H1 (cell line): ENCODE measurements around the gene NFIA. TPM values are rescaled to one million over a fixed set of nuclear protein-coding genes. Genes with fewer than 3 reads are reported as not detected.

Source experiments
- CTCF ChIA-PET: fragments of 300-600 bp; sonication (Branson Sonifier 250); formaldehyde crosslinking; loops from one replicate; lab custom pipeline; 2021; ENCODE audit not compliant: partially characterized antibody; lab: Charles Lee
- POLR2A ChIA-PET: fragments of 300-600 bp; sonication (Branson Sonifier 250); formaldehyde crosslinking; loops from one replicate; lab custom pipeline; 2021; ENCODE audit warnings: inconsistent platforms; ENCODE audit not compliant: partially characterized antibody; lab: Charles Lee
- DNase-seq, 2 experiments: peaks; one replicate each; pipeline versions ENCODE4 v3.0.0 to v3.0.0-alpha.2; 2010 to 2022; ENCODE audit warnings: low spot score in 2 of 2, low read depth in 1 of 2, mixed read lengths in 1 of 2
- FAIRE-seq: peaks from 2 replicates; lab custom pipeline; 2011; peaks lifted over from hg19 to GRCh38; lab: Jason Lieb, UNC
- H2AFZ ChIP-seq: 2 replicates; pipeline ENCODE4 v1.8.1; 2012; ENCODE audit warnings: low read length, inconsistent platforms
- H2AK5ac ChIP-seq: 2 replicates; pipeline ENCODE4 v1.6.1; 2013; ENCODE audit warnings: low read depth, low read length
- H2BK120ac ChIP-seq: replicated peaks from 2 replicates; pipeline ENCODE3; 2013; ENCODE audit warnings: low read depth, low read length, inconsistent platforms
- H2BK12ac ChIP-seq: 2 replicates; pipeline ENCODE4 v1.6.1; 2013; ENCODE audit warnings: low read depth, low read length
- H2BK15ac ChIP-seq: 2 replicates; pipeline ENCODE4 v1.6.1; 2013; ENCODE audit warnings: low read length
- H2BK20ac ChIP-seq: 2 replicates; pipeline ENCODE4 v1.6.1; 2013; ENCODE audit warnings: low read length
- H2BK5ac ChIP-seq: 2 replicates; pipeline ENCODE4 v1.6.1; 2013; ENCODE audit warnings: low read depth, low read length
- H3K14ac ChIP-seq: 2 replicates; pipeline ENCODE4 v1.6.1; 2013; ENCODE audit warnings: inconsistent platforms; ENCODE audit not compliant: insufficient read length
- H3K18ac ChIP-seq: 2 replicates; pipeline ENCODE4 v1.6.1; 2013; ENCODE audit warnings: low read length; ENCODE audit errors: extremely low read depth
- H3K23ac ChIP-seq: 2 replicates; pipeline ENCODE4 v1.6.1; 2013; ENCODE audit warnings: inconsistent platforms; ENCODE audit not compliant: insufficient read length
- H3K23me2 ChIP-seq: 2 replicates; pipeline ENCODE4 v1.6.1; 2013; ENCODE audit warnings: low read depth, low read length
- H3K27ac ChIP-seq: 2 replicates; pipeline ENCODE4 v1.6.1; 2011; ENCODE audit warnings: low read depth, low read length, inconsistent platforms
- H3K27me3 ChIP-seq, 4 experiments: replicated peaks in 1 of 4; 1 replicate in 1 of 4; 2 replicates in 3 of 4; pipeline versions ENCODE4 v1.6.1 to v1.8.1; 2011 to 2013; ENCODE audit warnings: low read length in 3 of 4, mild to moderate bottlenecking in 3 of 4, inconsistent platforms in 2 of 4, mixed read lengths in 2 of 4, moderate library complexity in 1 of 4; ENCODE audit not compliant: control insufficient read depth in 3 of 4, insufficient read depth in 3 of 4; ENCODE audit errors: extremely low read depth in 1 of 4
- H3K36me3 ChIP-seq, 4 experiments: 2 replicates each; pipeline versions ENCODE4 v1.6.1 to v1.8.1; 2011 to 2013; ENCODE audit warnings: mild to moderate bottlenecking in 4 of 4, low read length in 3 of 4, moderate library complexity in 2 of 4, control low read depth in 1 of 4, inconsistent platforms in 1 of 4; ENCODE audit not compliant: insufficient read depth in 4 of 4, control insufficient read depth in 2 of 4
- H3K4ac ChIP-seq: replicated peaks from 2 replicates; pipeline ENCODE3; 2013; ENCODE audit warnings: low read length, low read depth, mixed read lengths, inconsistent platforms; ENCODE audit not compliant: insufficient read length
- H3K4me1 ChIP-seq, 4 experiments: replicated peaks in 1 of 4; 1 replicate in 1 of 4; 2 replicates in 3 of 4; pipeline versions ENCODE4 v1.6.1 to v1.8.1; 2011 to 2013; ENCODE audit warnings: low read length in 3 of 4, inconsistent platforms in 2 of 4, mixed read lengths in 1 of 4; ENCODE audit not compliant: insufficient read depth in 4 of 4, control insufficient read depth in 3 of 4
- H3K4me2 ChIP-seq, 2 experiments: 2 replicates each; pipeline versions ENCODE4 v1.6.1 to v1.8.1; 2011 to 2013; ENCODE audit warnings: low read depth in 2 of 2, low read length in 2 of 2, control low read depth in 1 of 2, inconsistent platforms in 1 of 2, mild to moderate bottlenecking in 1 of 2; ENCODE audit not compliant: insufficient read depth in 1 of 2
- H3K4me3 ChIP-seq, 4 experiments: fragments of 200-600, 300-600 bp in 1 of 4; sonication (generic), shearing (Covaris generic), sonication (Bioruptor Twin) in 1 of 4; 2 replicates each; pipeline versions ENCODE4 v1.5.1 to v1.8.1; 2011 to 2016; ENCODE audit warnings: low read length in 4 of 4, low read depth in 3 of 4, control low read depth in 2 of 4, inconsistent platforms in 2 of 4, mild to moderate bottlenecking in 2 of 4, mixed read lengths in 1 of 4, moderate library complexity in 1 of 4; ENCODE audit not compliant: insufficient read depth in 2 of 4; ENCODE audit errors: extremely low read depth in 1 of 4
- H3K56ac ChIP-seq: replicated peaks from 2 replicates; pipeline ENCODE3; 2013; ENCODE audit warnings: low read depth, mild to moderate bottlenecking, mixed read lengths, low read length, inconsistent platforms; ENCODE audit not compliant: insufficient read length
- H3K79me1 ChIP-seq: 2 replicates; pipeline ENCODE4 v1.6.1; 2013; ENCODE audit warnings: low read depth, low read length, control low read depth
- H3K79me2 ChIP-seq, 2 experiments: 2 replicates each; pipeline versions ENCODE4 v1.6.1 to v1.8.1; 2012 to 2013; ENCODE audit warnings: low read length in 2 of 2, mild to moderate bottlenecking in 2 of 2, inconsistent platforms in 1 of 2; ENCODE audit not compliant: insufficient read depth in 2 of 2, control insufficient read depth in 1 of 2
- H3K9ac ChIP-seq, 4 experiments: replicated peaks in 1 of 4; 1 replicate in 1 of 4; 2 replicates in 3 of 4; pipeline versions ENCODE4 v1.6.1 to v1.8.1; 2011 to 2013; ENCODE audit warnings: low read depth in 3 of 4, low read length in 3 of 4, control low read depth in 2 of 4, mild to moderate bottlenecking in 2 of 4, moderate library complexity in 2 of 4, inconsistent platforms in 1 of 4; ENCODE audit errors: extremely low read depth in 1 of 4
- H3K9me3 ChIP-seq, 2 experiments: 2 replicates each; pipeline versions ENCODE4 v1.6.1 to v1.8.1; 2012 to 2013; ENCODE audit warnings: mild to moderate bottlenecking in 2 of 2, moderate library complexity in 2 of 2, control low read depth in 1 of 2, inconsistent platforms in 1 of 2, low read depth in 1 of 2, low read length in 1 of 2, mixed read lengths in 1 of 2; ENCODE audit not compliant: insufficient read depth in 2 of 2
- H4K20me1 ChIP-seq, 2 experiments: replicated peaks in 1 of 2; 2 replicates each; pipeline versions ENCODE3 to v1.8.1; 2011 to 2013; ENCODE audit warnings: inconsistent platforms in 2 of 2, low read length in 2 of 2, mild to moderate bottlenecking in 1 of 2; ENCODE audit not compliant: insufficient read depth in 2 of 2, control insufficient read depth in 1 of 2
- H4K5ac ChIP-seq: 2 replicates; pipeline ENCODE4 v1.6.1; 2013; ENCODE audit warnings: low read length, low read depth, mixed read lengths, inconsistent platforms; ENCODE audit not compliant: insufficient read length
- H4K8ac ChIP-seq: 2 replicates; pipeline ENCODE4 v1.8.0; 2013; ENCODE audit warnings: mild to moderate bottlenecking, moderate library complexity, low read length, inconsistent platforms; ENCODE audit not compliant: insufficient read depth; ENCODE audit errors: extremely low read depth
- H4K91ac ChIP-seq: replicated peaks from 2 replicates; pipeline ENCODE3; 2013; ENCODE audit warnings: low read length, mixed read lengths, inconsistent platforms; ENCODE audit not compliant: insufficient read length
- CEBPB ChIP-seq: IDR thresholded peaks from 2 replicates; pipeline ENCODE4 v1.6.1; 2012; ENCODE audit warnings: low read depth, low read length
- CHD2 ChIP-seq: IDR thresholded peaks from 2 replicates; pipeline ENCODE4 v1.6.1; 2012; ENCODE audit warnings: low read length, improper control_type of control experiment
- EP300 ChIP-seq, 2 experiments: IDR thresholded peaks; 1 replicate in 1 of 2; 2 replicates in 1 of 2; pipeline ENCODE4 v1.6.1; 2011 to 2012; ENCODE audit warnings: low read depth in 2 of 2, low read length in 2 of 2, mild to moderate bottlenecking in 2 of 2, borderline replicate concordance in 1 of 2, inconsistent platforms in 1 of 2, moderate library complexity in 1 of 2
- GABPA ChIP-seq: IDR thresholded peaks from 2 replicates; pipeline ENCODE4 v1.6.1; 2011; ENCODE audit warnings: mild to moderate bottlenecking, low read length, moderate library complexity, borderline replicate concordance; ENCODE audit not compliant: insufficient read depth
- GTF2F1 ChIP-seq: IDR thresholded peaks from 2 replicates; pipeline ENCODE4 v1.6.1; 2012; ENCODE audit warnings: low read depth, low read length, improper control_type of control experiment, borderline replicate concordance
- JUN ChIP-seq: IDR thresholded peaks from 2 replicates; pipeline ENCODE4 v1.6.1; 2011; ENCODE audit warnings: low read depth, mild to moderate bottlenecking, improper control_type of control experiment, low read length
- KDM1A ChIP-seq: fragments of 200-600, 300-600 bp; sonication (generic); IDR thresholded peaks from 2 replicates; pipeline ENCODE4 v1.7.1; 2016; ENCODE audit warnings: mild to moderate bottlenecking, low read length, borderline replicate concordance
- PHF8 ChIP-seq: fragments of 200-600 bp; sonication (generic); conservative IDR thresholded peaks from 2 replicates; pipeline ENCODE4 v1.7.1; 2012; ENCODE audit warnings: low read depth, mild to moderate bottlenecking, inconsistent platforms, low read length, moderate library complexity
- SIX5 ChIP-seq: IDR thresholded peaks from 2 replicates; pipeline ENCODE4 v1.6.1; 2011; ENCODE audit warnings: mild to moderate bottlenecking, low read depth, low read length
- TBP ChIP-seq: IDR thresholded peaks from 2 replicates; pipeline ENCODE4 v1.6.1; 2011; ENCODE audit warnings: low read depth, low read length, improper control_type of control experiment
- TEAD4 ChIP-seq: IDR thresholded peaks from 2 replicates; pipeline ENCODE4 v1.6.1; 2012; ENCODE audit warnings: low read depth, low read length, inconsistent platforms, mixed read lengths
- WGBS, 2 experiments: shearing (Covaris generic) in 1 of 2; methylation state at CpG; one replicate each; pipeline versions ENCODE4 v1.1.6 to v1.1.7; 2013 to 2015; ENCODE audit warnings: low lambda C conversion rate in 2 of 2, mixed read lengths in 2 of 2, inconsistent platforms in 1 of 2, low coverage in 1 of 2, missing lambda C conversion rate in 1 of 2; ENCODE audit not compliant: insufficient replicate concordance in 2 of 2, insufficient coverage in 1 of 2, insufficient read length in 1 of 2; ENCODE audit errors: extremely low coverage in 1 of 2, missing lambda C conversion rate in 1 of 2; 5-methylcytosine and 5-hydroxymethylcytosine counted together
- polyA plus RNA-seq, 7 experiments: library from polyadenylated mRNA; depleted of rRNA in 3 of 7; stranded (reverse) in 5 of 7; unstranded in 2 of 7; fragments of >200 nt in 5 of 7; fragments of 200-250 nt in 2 of 7; gene quantifications; 1 replicate in 5 of 7; 2 replicates in 1 of 7; 4 replicates in 1 of 7; pipeline versions ENCODE4 v1.2.1 to v1.2.3, GENCODE V29; 2011 to 2013; ENCODE audit warnings: missing spikeins in 2 of 7, mixed read lengths in 2 of 7
- total RNA-seq: library from RNA; stranded (reverse); fragmentation: NEBNext Ultra II Directional; extraction: Animal tissue kit (Norgen Biotek cat#: 25700); gene quantifications from 2 replicates; pipeline ENCODE4 v1.2.1, GENCODE V29; 2021
- TF ChIP-seq, protein P1 (sequence below): IDR thresholded peaks from 2 replicates; pipeline ENCODE4 v1.6.1; 2012; ENCODE audit warnings: low read length, inconsistent platforms

The NFIA gene
- total and polyA plus RNA-seq, 2 of the 8 experiments (the other 6 are each of a cell fraction or from before 2014, with no cell fraction given), result 1.8 to 2.3 TPM

DNA sequence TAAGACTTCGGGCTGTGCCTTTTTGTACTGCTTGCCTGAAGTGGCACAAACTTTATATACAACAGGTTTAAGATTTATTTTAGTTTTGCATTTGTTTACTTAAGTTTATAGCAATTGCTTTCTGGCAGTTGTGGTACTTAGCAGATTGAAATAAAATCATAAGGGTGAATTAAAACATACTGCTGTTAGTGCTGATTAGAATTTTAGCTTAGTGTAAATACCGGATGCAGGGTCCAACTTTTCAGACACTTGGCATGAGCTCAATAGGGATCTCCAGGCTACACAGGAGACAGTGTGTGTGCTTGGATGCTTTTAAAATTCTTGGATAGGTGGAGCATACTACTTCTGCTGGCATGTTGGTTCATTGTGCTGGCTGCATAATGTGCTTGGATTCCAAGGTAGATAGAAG, 159.6 kb downstream of the NFIA start:
- 94% methylated on average over 2 of the region's 2 CpGs; no CpG with 5 or more reads in 1 of the 2 experiments for WGBS, 2 experiments
- no peak overlapping the region for H3K4ac ChIP-seq
- H2AK5ac ChIP-seq, result no peak overlapping the region
- H3K4me3 ChIP-seq, result no peak overlapping the region
- H2BK5ac ChIP-seq, result no peak overlapping the region
- CTCF ChIA-PET, result interaction anchor here (0.9 kb wide), 1 partner anchor 193 kb away, joined by 3 read pairs; no protein-coding TSS in a partner anchor
- peaks cover 0 to 19% (median 7%) of the 10 kb centered on the region in 4 experiments; a peak in 3 of 7 replicates for H3K4me1 ChIP-seq
- H3K23me2 ChIP-seq, result no peaks in the 10 kb centered on the region
- TF ChIP-seq, protein P1, sequence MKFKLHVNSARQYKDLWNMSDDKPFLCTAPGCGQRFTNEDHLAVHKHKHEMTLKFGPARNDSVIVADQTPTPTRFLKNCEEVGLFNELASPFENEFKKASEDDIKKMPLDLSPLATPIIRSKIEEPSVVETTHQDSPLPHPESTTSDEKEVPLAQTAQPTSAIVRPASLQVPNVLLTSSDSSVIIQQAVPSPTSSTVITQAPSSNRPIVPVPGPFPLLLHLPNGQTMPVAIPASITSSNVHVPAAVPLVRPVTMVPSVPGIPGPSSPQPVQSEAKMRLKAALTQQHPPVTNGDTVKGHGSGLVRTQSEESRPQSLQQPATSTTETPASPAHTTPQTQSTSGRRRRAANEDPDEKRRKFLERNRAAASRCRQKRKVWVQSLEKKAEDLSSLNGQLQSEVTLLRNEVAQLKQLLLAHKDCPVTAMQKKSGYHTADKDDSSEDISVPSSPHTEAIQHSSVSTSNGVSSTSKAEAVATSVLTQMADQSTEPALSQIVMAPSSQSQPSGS, result no peak
- TF ChIP-seq JUN, result no peak
- no peak for TF ChIP-seq KDM1A
- no peak for TF ChIP-seq GABPA
- TF ChIP-seq PHF8, result no peak
- TF ChIP-seq TBP, result no peak
- no peak for TF ChIP-seq EP300 (IDR thresholded peaks at IDR 0.05; ENCODE audit: borderline replicate concordance in 1 of 2, low read depth in 2 of 2, low read length in 2 of 2)
- no peak for TF ChIP-seq CHD2
- no peak for TF ChIP-seq TEAD4
- no peak for TF ChIP-seq CEBPB
- no peak for TF ChIP-seq SIX5
- TF ChIP-seq GTF2F1, result no peak
- no peak overlapping the region for H3K56ac ChIP-seq
- no peak overlapping the region for H3K14ac ChIP-seq
- no peak overlapping the region for H2BK120ac ChIP-seq
- H3K9me3 ChIP-seq, result peaks cover 0 to 3% of the 10 kb centered on the region in 2 experiments; a peak in 1 of 4 replicates
- POLR2A ChIA-PET, result no interaction called here
- no peak overlapping the region for H2BK15ac ChIP-seq
- H3K9ac ChIP-seq, result no peak overlapping the region
- no peak overlapping the region for H4K8ac ChIP-seq
- no peak overlapping the region for H3K18ac ChIP-seq
- no peaks in the 10 kb centered on the region for H4K20me1 ChIP-seq
- H3K4me2 ChIP-seq, result no peak overlapping the region
- H4K91ac ChIP-seq, result no peak overlapping the region
- no peak overlapping the region for H2BK12ac ChIP-seq
- no peak overlapping the region for H2BK20ac ChIP-seq
- no peak overlapping the region for H3K23ac ChIP-seq
- DNase-seq (no peak), FAIRE-seq (no peak)
- H3K27me3 ChIP-seq, result no peaks in the 10 kb centered on the region
- H3K27ac ChIP-seq, result no peak overlapping the region
- H3K79me2 ChIP-seq, result no peaks in the 10 kb centered on the region
- no peaks in the 10 kb centered on the region for H3K36me3 ChIP-seq
- H3K79me1 ChIP-seq, result no peaks in the 10 kb centered on the region
- H4K5ac ChIP-seq, result no peak overlapping the region
- no peak overlapping the region for H2AFZ ChIP-seq
